ENCODE results near the gene CRY1. TPM values are rescaled to one million over a fixed set of nuclear protein-coding genes. Genes with fewer than 3 reads are reported as not detected.

CRY1 gene
- 10.3 and 13.7 TPM in 2 replicates for polyA plus RNA-seq (2011; rRNA removed)
- 4.3 and 7.3 TPM in 2 replicates for polyA minus RNA-seq (2011; rRNA and poly(A)+ RNA removed)

- CTCF ChIA-PET, result interaction anchor here (0.7 to 1.7 kb wide), 4 partner anchors 11 to 549 kb away, joined by 3 to 7 read pairs (median 3); no protein-coding TSS in a partner anchor
- no peaks in the 10 kb centered on the region for H3K27me3 ChIP-seq (ENCODE audit: control insufficient read depth, insufficient read depth, low read length)
- no peak for TF ChIP-seq CTCF (IDR thresholded peaks at IDR 0.05; ENCODE audit: low read depth, low read length)
- peaks cover 6% of the 10 kb centered on the region; the same call in 1 of the 2 replicates for H3K9me3 ChIP-seq (ENCODE audit: control insufficient read depth, insufficient read depth, low read length)
- H3K27ac ChIP-seq (ENCODE audit: low read depth, low read length), result peak within 1 kb of the TSS; percentile 99
- peak within 1 kb of the TSS; percentile 93 for H3K4me3 ChIP-seq (ENCODE audit: low read depth, low read length)
- DNase-seq (ENCODE audit: low read depth, low spot score), result peak; percentile 86
- POLR2A ChIA-PET, result interaction anchor here (0.5 to 1.3 kb wide), 6 partner anchors 99 to 1715 kb away, joined by 3 to 14 read pairs (median 4); partner anchors contain the start of genes MTERF2 and TMEM263
Measured at GRCh38 chr12:107093417-107094182, at the start of gene CRY1. TSS of gene CRY1 (minus strand) at chr12:107093549. CDS start at chr12:107092961, 588 bp downstream.

GRCh38 chr12:107139787-107140186 lies 46.4 kb upstream of the CRY1 start:
- no peak for TF ChIP-seq CTCF (IDR thresholded peaks at IDR 0.05; ENCODE audit: low read depth, low read length)
- POLR2A ChIA-PET, result no interaction called here
- CTCF ChIA-PET, result interaction anchor here (2.8 kb wide), 1 partner anchor 8 kb away, joined by 17 read pairs; no protein-coding TSS in a partner anchor

GRCh38 chr12:107138990-107139389 lies 45.6 kb upstream of the CRY1 start:
- POLR2A ChIA-PET, result no interaction called here
- DNase-seq (ENCODE audit: low read depth, low spot score), result no peak
- Histone ChIP-seq H3K4me3 (ENCODE audit: low read depth, low read length) (no peak overlapping the region), H3K27ac (ENCODE audit: low read depth, low read length) (no peak overlapping the region), H3K9me3 (ENCODE audit: control insufficient read depth, insufficient read depth, low read length) (no peaks in the 10 kb centered on the region), H3K27me3 (ENCODE audit: control insufficient read depth, insufficient read depth, low read length) (no peaks in the 10 kb centered on the region)
- CTCF ChIA-PET, result interaction anchor here (2.8 kb wide), 1 partner anchor 8 kb away, joined by 17 read pairs; no protein-coding TSS in a partner anchor
- no peak for TF ChIP-seq CTCF (IDR thresholded peaks at IDR 0.05; ENCODE audit: low read depth, low read length)

More at GRCh38 chr12:107139787-107140186, 46.4 kb upstream of the CRY1 start:
- no peak for DNase-seq (ENCODE audit: low read depth, low spot score)
- no peak overlapping the region for H3K4me3 ChIP-seq (ENCODE audit: low read depth, low read length)
- no peaks in the 10 kb centered on the region for H3K27me3 ChIP-seq (ENCODE audit: control insufficient read depth, insufficient read depth, low read length)
- no peaks in the 10 kb centered on the region for H3K9me3 ChIP-seq (ENCODE audit: control insufficient read depth, insufficient read depth, low read length)
- no peak overlapping the region for H3K27ac ChIP-seq (ENCODE audit: low read depth, low read length)

GRCh38 chr12:107135177-107135576 lies 41.8 kb upstream of the CRY1 start:
- no peaks in the 10 kb centered on the region for H3K9me3 ChIP-seq (ENCODE audit: control insufficient read depth, insufficient read depth, low read length)
- ChIA-PET POLR2A (no interaction called here), CTCF (interaction anchor here (7.4 kb wide), 1 partner anchor 473 kb away, joined by 401 read pairs; no protein-coding TSS in a partner anchor)
- no peak overlapping the region for H3K27ac ChIP-seq (ENCODE audit: low read depth, low read length)
- DNase-seq (ENCODE audit: low read depth, low spot score), result no peak
- H3K27me3 ChIP-seq (ENCODE audit: control insufficient read depth, insufficient read depth, low read length), result no peaks in the 10 kb centered on the region
- TF ChIP-seq CTCF (IDR thresholded peaks at IDR 0.05; ENCODE audit: low read depth, low read length), result no peak
- no peak overlapping the region for H3K4me3 ChIP-seq (ENCODE audit: low read depth, low read length)

- DNase-seq (ENCODE audit: low read depth, low spot score), result no peak
- TF ChIP-seq CTCF (IDR thresholded peaks at IDR 0.05; ENCODE audit: low read depth, low read length), result peak; percentile 28
- POLR2A ChIA-PET, result no interaction called here
- Histone ChIP-seq H3K27ac (ENCODE audit: low read depth, low read length) (no peak overlapping the region), H3K4me3 (ENCODE audit: low read depth, low read length) (no peak overlapping the region), H3K9me3 (ENCODE audit: control insufficient read depth, insufficient read depth, low read length) (no peaks in the 10 kb centered on the region), H3K27me3 (ENCODE audit: control insufficient read depth, insufficient read depth, low read length) (no peaks in the 10 kb centered on the region)
- CTCF ChIA-PET, result interaction anchor here (7.4 kb wide), 1 partner anchor 473 kb away, joined by 401 read pairs; no protein-coding TSS in a partner anchor
Measured at GRCh38 chr12:107134558-107134957, 41.2 kb upstream of the CRY1 start.
